OCI-LY3 (cell line): ENCODE measurements around the gene GTF2A1.

ENCODE experiments used
- EZH2phosphoT487 ChIP-seq: fragments of 200-600 bp; shearing (Covaris generic); IDR thresholded peaks from 2 replicates; pipeline ENCODE4 v1.6.1; 2018; ENCODE audit warnings: antibody characterized with exemption, mixed run types, low read depth
- TF ChIP-seq, protein P1 (sequence below): fragments of 200-600, 300-600 bp; sonication (generic); IDR thresholded peaks from 2 replicates; pipeline ENCODE4 v1.5.1; 2014; ENCODE audit warnings: antibody characterized with exemption, low read length, low read depth

DNA sequence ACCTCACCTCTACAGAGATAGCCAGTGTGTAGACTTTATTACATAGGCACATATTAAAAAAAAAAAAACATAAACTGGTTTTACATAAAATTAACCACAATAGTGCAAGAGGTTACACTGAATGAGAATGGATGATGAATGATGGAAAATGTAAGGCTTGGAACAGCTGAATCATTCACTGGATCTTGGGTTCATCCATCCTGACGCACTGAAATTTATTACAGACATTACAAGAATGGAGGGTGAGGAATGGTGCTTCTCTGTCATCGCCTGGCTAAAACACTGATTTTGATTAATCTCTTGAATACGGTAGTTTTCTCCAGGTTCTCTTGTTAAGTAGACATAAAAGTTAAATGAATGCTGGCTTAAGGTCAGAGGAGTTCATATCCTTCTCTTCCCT, 40.0 kb upstream of the GTF2A1 start:
- TF ChIP-seq EZH2phosphoT487: no peak
- TF ChIP-seq, protein P1, sequence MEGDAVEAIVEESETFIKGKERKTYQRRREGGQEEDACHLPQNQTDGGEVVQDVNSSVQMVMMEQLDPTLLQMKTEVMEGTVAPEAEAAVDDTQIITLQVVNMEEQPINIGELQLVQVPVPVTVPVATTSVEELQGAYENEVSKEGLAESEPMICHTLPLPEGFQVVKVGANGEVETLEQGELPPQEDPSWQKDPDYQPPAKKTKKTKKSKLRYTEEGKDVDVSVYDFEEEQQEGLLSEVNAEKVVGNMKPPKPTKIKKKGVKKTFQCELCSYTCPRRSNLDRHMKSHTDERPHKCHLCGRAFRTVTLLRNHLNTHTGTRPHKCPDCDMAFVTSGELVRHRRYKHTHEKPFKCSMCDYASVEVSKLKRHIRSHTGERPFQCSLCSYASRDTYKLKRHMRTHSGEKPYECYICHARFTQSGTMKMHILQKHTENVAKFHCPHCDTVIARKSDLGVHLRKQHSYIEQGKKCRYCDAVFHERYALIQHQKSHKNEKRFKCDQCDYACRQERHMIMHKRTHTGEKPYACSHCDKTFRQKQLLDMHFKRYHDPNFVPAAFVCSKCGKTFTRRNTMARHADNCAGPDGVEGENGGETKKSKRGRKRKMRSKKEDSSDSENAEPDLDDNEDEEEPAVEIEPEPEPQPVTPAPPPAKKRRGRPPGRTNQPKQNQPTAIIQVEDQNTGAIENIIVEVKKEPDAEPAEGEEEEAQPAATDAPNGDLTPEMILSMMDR: no peak
